Naive thymus-derived CD4-positive, alpha-beta T cell (primary cell): ENCODE measurements around the gene LTBP2. TPM values are rescaled to one million over a fixed set of nuclear protein-coding genes. Genes with fewer than 3 reads are reported as not detected.
A peak's percentile ranks its signal among the peaks of the same experiment; 100 is the strongest.

Experiments used
- ATAC-seq: fragments of 150-1000 bp; cut with Tn5 transposase; 2 replicates; pipeline ENCODE4 v1.10.0; 2021; ENCODE audit warnings: mild to moderate bottlenecking, moderate library complexity
- CTCF ChIA-PET: fragments of 350-600 bp; sonication (Branson Sonifier 250); formaldehyde crosslinking; loops from one replicate; lab custom pipeline; 2021; ENCODE audit warnings: antibody characterized with exemption; lab: Charles Lee
- POLR2A ChIA-PET: fragments of 350-600 bp; sonication (Branson Sonifier 250); formaldehyde crosslinking; loops from one replicate; lab custom pipeline; 2021; ENCODE audit warnings: antibody characterized with exemption, inconsistent platforms; lab: Charles Lee
- DNase-seq, 9 donors: peaks; one replicate each; pipeline versions ENCODE4 v3.0.0 to v3.0.0-alpha.2; 2020 to 2022; ENCODE audit warnings: mixed read lengths in 1 of 9
- H3K27ac ChIP-seq: one replicate; pipeline ENCODE4 v1.7.0; 2013; ENCODE audit warnings: mild to moderate bottlenecking, low read depth, low read length, moderate library complexity
- H3K27me3 ChIP-seq, 2 donors: one replicate each; pipeline ENCODE4 v1.7.0; 2013; ENCODE audit warnings: low read length in 2 of 2, mild to moderate bottlenecking in 2 of 2, moderate library complexity in 2 of 2; ENCODE audit not compliant: control insufficient read depth in 2 of 2, insufficient read depth in 2 of 2
- H3K36me3 ChIP-seq, 3 experiments: 1 replicate in 2 of 3; 2 replicates in 1 of 3; pipeline ENCODE4 v1.7.0; 2013; ENCODE audit warnings: low read length in 3 of 3, mild to moderate bottlenecking in 3 of 3, moderate library complexity in 1 of 3; ENCODE audit not compliant: insufficient read depth in 3 of 3, control insufficient read depth in 2 of 3
- H3K4me1 ChIP-seq, 2 donors: one replicate each; pipeline ENCODE4 v1.7.0; 2013; ENCODE audit warnings: low read length in 2 of 2, mild to moderate bottlenecking in 2 of 2, moderate library complexity in 1 of 2; ENCODE audit not compliant: control insufficient read depth in 2 of 2, insufficient read depth in 2 of 2
- H3K4me3 ChIP-seq: 2 replicates; pipeline ENCODE4 v1.7.0; 2013; ENCODE audit warnings: mild to moderate bottlenecking, low read length
- H3K9me3 ChIP-seq, 3 experiments: 1 replicate in 2 of 3; 2 replicates in 1 of 3; pipeline ENCODE4 v1.7.0; 2013; ENCODE audit warnings: low read length in 3 of 3; ENCODE audit not compliant: control insufficient read depth in 2 of 3
- H3K27ac Mint-ChIP-seq, 9 donors: one replicate each; pipeline ENCODE4 v1.8.0; 2020 to 2022; ENCODE audit warnings: mixed read lengths in 9 of 9, mild to moderate bottlenecking in 8 of 9, moderate library complexity in 5 of 9, inconsistent platforms in 2 of 9
- H3K27me3 Mint-ChIP-seq, 5 donors: one replicate each; pipeline ENCODE4 v1.8.0; 2021 to 2022; ENCODE audit warnings: mixed read lengths in 5 of 5, mild to moderate bottlenecking in 1 of 5
- H3K36me3 Mint-ChIP-seq, 5 donors: one replicate each; pipeline ENCODE4 v1.8.0; 2020 to 2022; ENCODE audit warnings: mixed read lengths in 5 of 5, mild to moderate bottlenecking in 3 of 5, inconsistent platforms in 1 of 5
- H3K4me1 Mint-ChIP-seq, 7 donors: one replicate each; pipeline ENCODE4 v1.8.0; 2020 to 2022; ENCODE audit warnings: mixed read lengths in 7 of 7, mild to moderate bottlenecking in 3 of 7, inconsistent platforms in 1 of 7
- H3K4me3 Mint-ChIP-seq, 10 donors: one replicate each; pipeline ENCODE4 v1.8.0; 2020 to 2022; ENCODE audit warnings: mild to moderate bottlenecking in 10 of 10, mixed read lengths in 10 of 10, moderate library complexity in 6 of 10, inconsistent platforms in 2 of 10
- H3K9me3 Mint-ChIP-seq, 11 donors: one replicate each; pipeline ENCODE4 v1.8.0; 2020 to 2022; ENCODE audit warnings: mixed read lengths in 11 of 11, mild to moderate bottlenecking in 4 of 11, inconsistent platforms in 1 of 11, moderate library complexity in 1 of 11
- intact Hi-C, 2 donors: fragments of 100-400 bp; cut with micrococcal nuclease; formaldehyde crosslinking; loops; one replicate each; pipeline ENCODE4 v1.15.1; 2023
- polyA plus RNA-seq, 2 donors: library from polyadenylated mRNA; unstranded; fragments of 300-500 nt; fragmentation: Illumina TruSeq; gene quantifications; one replicate each; pipeline ENCODE4 v1.2.3, GENCODE V29; 2021
- total RNA-seq, 6 experiments: library from RNA in 5 of 6; stranded (reverse) in 5 of 6; gene quantifications; 1 replicate in 5 of 6; 2 replicates in 1 of 6; pipeline ENCODE4 v1.2.3 and lab custom pipeline; 2021 to 2026

LTBP2 gene
- total and polyA plus RNA-seq, 7 experiments from 2014 or later = 0.07 to 1.1 (median 0.27) TPM

GRCh38 chr14:74634481-74634880 lies 22.4 kb upstream of the LTBP2 start:
- intact Hi-C loops = no loop called here
- DNase-seq (no peak), ATAC-seq (no peak)
- Histone ChIP-seq H3K4me3 (no peak overlapping the region), H3K9me3 (no peaks in the 10 kb centered on the region), H3K36me3 (no peaks in the 10 kb centered on the region), H3K27ac (no peak overlapping the region), H3K4me1 (no peaks in the 10 kb centered on the region), H3K27me3 (no peaks in the 10 kb centered on the region)
- Mint-ChIP-seq H3K36me3 (no peaks in the 10 kb centered on the region), H3K9me3 (no peaks in the 10 kb centered on the region), H3K4me3 (no peak overlapping the region), H3K27me3 (peaks cover 0 to 6% (median 0%) of the 10 kb centered on the region in 5 donors), H3K4me1 (peaks cover 0 to 3% (median 0%) of the 10 kb centered on the region in 7 donors), H3K27ac (peak overlapping the region in 1 of 9 donors; percentile 53)
- POLR2A ChIA-PET = no interaction called here
- CTCF ChIA-PET = interaction anchor here (1.3 kb wide), 1 partner anchor 25 kb away, joined by 5 read pairs; no protein-coding TSS in a partner anchor

DNA sequence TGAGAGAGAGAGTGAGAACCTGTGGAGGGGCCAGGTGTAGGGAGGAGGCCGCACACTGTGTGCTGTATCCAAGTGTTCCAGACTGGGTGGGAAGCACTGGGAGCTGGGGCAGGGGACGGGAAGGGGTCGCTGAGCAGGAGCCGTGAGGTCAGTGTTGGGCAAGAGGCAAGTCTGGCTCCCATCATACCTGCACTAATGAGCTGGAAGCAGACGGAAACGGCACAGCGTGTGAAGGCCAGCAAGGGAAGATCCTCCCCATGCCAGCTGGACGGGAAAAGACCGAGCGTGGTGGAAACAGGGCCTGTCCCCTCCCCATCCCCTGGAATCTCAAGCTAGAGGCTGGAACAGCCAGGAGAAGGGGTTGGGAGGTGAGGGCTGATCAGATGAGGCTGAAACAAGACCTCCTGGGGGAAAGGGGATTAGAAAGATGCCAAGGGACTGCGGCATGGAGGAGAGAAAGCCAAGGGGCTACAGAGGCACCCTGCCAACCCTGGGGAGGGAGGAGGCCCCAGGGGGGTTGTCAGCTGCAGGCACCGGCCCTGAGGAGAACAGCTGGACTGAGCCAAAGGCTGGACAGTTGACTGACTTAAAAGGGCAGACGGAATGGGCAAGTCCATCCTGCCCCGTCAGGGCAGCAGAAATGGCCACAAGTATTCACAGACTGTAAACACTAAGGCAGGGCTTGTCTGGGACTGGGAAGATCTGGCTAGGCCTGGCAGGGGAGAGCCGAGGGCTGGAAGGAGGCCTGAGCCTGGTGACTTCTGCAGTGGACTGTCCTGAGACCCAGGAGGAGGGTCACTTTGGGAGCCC lies 19.0 kb upstream of the LTBP2 start:
- CTCF ChIA-PET = interaction anchor here (1.0 kb wide), 1 partner anchor 22 kb away, joined by 4 read pairs; no protein-coding TSS in a partner anchor
- DNase-seq (no peak), ATAC-seq (no peak)
- no peaks in the 10 kb centered on the region for H3K27me3 ChIP-seq
- no peak overlapping the region for H3K4me3 Mint-ChIP-seq
- H3K27me3 Mint-ChIP-seq = peaks cover 0 to 11% (median 0%) of the 10 kb centered on the region in 5 donors
- no peak overlapping the region for H3K4me3 ChIP-seq
- no peaks in the 10 kb centered on the region for H3K9me3 ChIP-seq
- no peaks in the 10 kb centered on the region for H3K36me3 ChIP-seq
- no peaks in the 10 kb centered on the region for H3K36me3 Mint-ChIP-seq
- H3K27ac Mint-ChIP-seq = no peak overlapping the region
- no peak overlapping the region for H3K27ac ChIP-seq
- H3K4me1 Mint-ChIP-seq = peaks cover 0 to 3% (median 0%) of the 10 kb centered on the region in 7 donors
- POLR2A ChIA-PET = no interaction called here
- intact Hi-C loops = no loop called here
- no peaks in the 10 kb centered on the region for H3K9me3 Mint-ChIP-seq
- H3K4me1 ChIP-seq = no peaks in the 10 kb centered on the region

DNA sequence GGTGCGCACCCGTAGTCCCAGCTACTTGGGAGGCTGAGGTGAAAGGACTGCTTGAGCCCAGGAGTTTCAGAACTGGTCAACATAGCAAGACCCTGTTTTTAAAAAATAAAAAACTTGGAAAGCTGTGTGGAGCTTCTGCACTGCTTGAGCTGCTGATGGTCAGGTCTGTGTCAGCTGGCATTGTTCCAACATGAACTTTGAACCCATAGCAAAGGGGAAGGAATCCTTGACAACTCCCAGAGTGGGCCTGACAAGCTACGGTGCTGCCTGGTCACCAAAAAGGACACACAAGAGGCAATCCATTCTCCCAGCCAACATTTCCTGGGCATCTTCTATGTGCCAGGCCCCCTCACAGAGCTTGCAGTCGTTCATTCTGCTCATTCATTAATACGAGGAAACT lies 16.4 kb upstream of the LTBP2 start:
- Histone ChIP-seq H3K4me1 (no peaks in the 10 kb centered on the region), H3K9me3 (no peaks in the 10 kb centered on the region), H3K27ac (no peak overlapping the region), H3K36me3 (no peaks in the 10 kb centered on the region), H3K27me3 (no peaks in the 10 kb centered on the region), H3K4me3 (no peak overlapping the region)
- Mint-ChIP-seq H3K27ac (no peak overlapping the region), H3K4me1 (peaks cover 0 to 3% (median 0%) of the 10 kb centered on the region in 7 donors), H3K36me3 (no peaks in the 10 kb centered on the region), H3K9me3 (no peaks in the 10 kb centered on the region), H3K27me3 (peaks cover 0 to 15% (median 0%) of the 10 kb centered on the region in 5 donors), H3K4me3 (no peak overlapping the region)
- ATAC-seq (no peak), DNase-seq (no peak)
- ChIA-PET POLR2A (interaction anchor here (1.3 kb wide), 1 partner anchor 10 kb away, joined by 6 read pairs; no protein-coding TSS in a partner anchor), CTCF (no interaction called here)
- intact Hi-C loops = no loop called here

- H3K27ac Mint-ChIP-seq = peak overlapping the region in 2 of 9 donors; percentile 40 to 55
- intact Hi-C loops = no loop called here
- no peaks in the 10 kb centered on the region for H3K4me1 ChIP-seq
Observed at GRCh38 chr14:74627076-74627475, 15.0 kb upstream of the LTBP2 start.

GRCh38 chr14:74622257-74622656 lies 10.2 kb upstream of the LTBP2 start:
- Histone ChIP-seq H3K36me3 (no peaks in the 10 kb centered on the region), H3K27ac (no peak overlapping the region), H3K4me1 (peaks cover 20 to 40% of the 10 kb centered on the region in 2 donors), H3K4me3 (no peak overlapping the region), H3K9me3 (no peaks in the 10 kb centered on the region), H3K27me3 (no peaks in the 10 kb centered on the region)
- intact Hi-C loops = no loop called here
- no peak for ATAC-seq
- no peak for DNase-seq
- Mint-ChIP-seq H3K27me3 (peaks cover 0 to 11% (median 0%) of the 10 kb centered on the region in 5 donors), H3K27ac (peak overlapping the region in 1 of 9 donors; percentile 41), H3K9me3 (no peaks in the 10 kb centered on the region), H3K4me1 (peaks cover 25 to 45% (median 29%) of the 10 kb centered on the region in 7 donors), H3K4me3 (no peak overlapping the region), H3K36me3 (peaks cover 0 to 2% (median 0%) of the 10 kb centered on the region in 5 donors)
- ChIA-PET CTCF (no interaction called here), POLR2A (no interaction called here)

More at GRCh38 chr14:74627076-74627475, 15.0 kb upstream of the LTBP2 start:
- ATAC-seq (peak; percentile 41), DNase-seq (no peak)
- ChIA-PET POLR2A (interaction anchor here (0.6 to 0.7 kb wide), 3 partner anchors 8 to 13 kb away, joined by 3 to 5 read pairs (median 3); no protein-coding TSS in a partner anchor), CTCF (interaction anchor here (0.8 kb wide), 1 partner anchor 18 kb away, joined by 5 read pairs; no protein-coding TSS in a partner anchor)
- no peaks in the 10 kb centered on the region for H3K9me3 Mint-ChIP-seq
- H3K4me3 ChIP-seq = no peak overlapping the region
- peak overlapping the region in 1 of 10 donors; percentile 32 for H3K4me3 Mint-ChIP-seq
- no peaks in the 10 kb centered on the region for H3K9me3 ChIP-seq
- H3K36me3 ChIP-seq = no peaks in the 10 kb centered on the region
- no peak overlapping the region for H3K27ac ChIP-seq
- H3K36me3 Mint-ChIP-seq = no peaks in the 10 kb centered on the region
- H3K27me3 ChIP-seq = no peaks in the 10 kb centered on the region
- peaks cover 0 to 15% (median 0%) of the 10 kb centered on the region in 5 donors for H3K27me3 Mint-ChIP-seq
- H3K4me1 Mint-ChIP-seq = peaks cover 0 to 3% (median 0%) of the 10 kb centered on the region in 7 donors

- Histone ChIP-seq H3K27me3 (no peaks in the 10 kb centered on the region), H3K27ac (no peak overlapping the region), H3K9me3 (no peaks in the 10 kb centered on the region), H3K4me1 (peaks cover 20 to 45% of the 10 kb centered on the region in 2 donors), H3K4me3 (no peak overlapping the region), H3K36me3 (no peaks in the 10 kb centered on the region)
- Mint-ChIP-seq H3K27ac (peak overlapping the region in 1 of 9 donors; percentile 95), H3K36me3 (peaks cover 0 to 2% (median 0%) of the 10 kb centered on the region in 5 donors), H3K4me3 (no peak overlapping the region), H3K27me3 (peaks cover 0 to 7% (median 0%) of the 10 kb centered on the region in 5 donors), H3K4me1 (peaks cover 25 to 47% (median 29%) of the 10 kb centered on the region in 7 donors), H3K9me3 (no peaks in the 10 kb centered on the region)
- no peak for ATAC-seq
- POLR2A ChIA-PET = interaction anchor here (0.6 kb wide), 1 partner anchor 14 kb away, joined by 4 read pairs; no protein-coding TSS in a partner anchor
- CTCF ChIA-PET = interaction anchor here (0.5 to 1.3 kb wide), 2 partner anchors 9 to 21 kb away, joined by 3 to 5 read pairs; no protein-coding TSS in a partner anchor
- intact Hi-C loops = no loop called here
- DNase-seq = no peak
Observed at GRCh38 chr14:74621556-74621955, 9.5 kb upstream of the LTBP2 start.
